ENCODE results near the gene LAIR2. TPM values are rescaled to one million over a fixed set of nuclear protein-coding genes. Genes with fewer than 3 reads are reported as not detected.

The LAIR2 gene
- total RNA-seq, 2 experiments from 2014 or later, result 0.45 to 0.69 TPM

GRCh38 chr19:54526972-54527371 is 24.3 kb downstream of the LAIR2 start:
- H3K36me3 Mint-ChIP-seq (ENCODE audit: low read depth), result peaks cover 3% of the 10 kb centered on the region
- H3K27me3 Mint-ChIP-seq (ENCODE audit: low read depth), result peaks cover 20% of the 10 kb centered on the region
- DNase-seq, result no peak
- H3K4me1 Mint-ChIP-seq (ENCODE audit: low read depth), result peaks cover 25% of the 10 kb centered on the region
- CTCF ChIA-PET, result interaction anchor here (0.7 kb wide), 1 partner anchor 48 kb away, joined by 3 read pairs; no protein-coding TSS in a partner anchor
- peaks cover 4% of the 10 kb centered on the region for H3K9me3 Mint-ChIP-seq
- no peak overlapping the region for H3K27ac Mint-ChIP-seq
- no peak overlapping the region for H3K4me3 Mint-ChIP-seq
- intact Hi-C loops (cut with micrococcal nuclease), result no loop called here

GRCh38 chr19:54530866-54531265 is 28.2 kb downstream of the LAIR2 start:
- no peak overlapping the region for H3K4me3 Mint-ChIP-seq
- peaks cover 2% of the 10 kb centered on the region for H3K36me3 Mint-ChIP-seq (ENCODE audit: low read depth)
- intact Hi-C loops (cut with micrococcal nuclease), result no loop called here
- CTCF ChIA-PET, result no interaction called here
- no peak overlapping the region for H3K27ac Mint-ChIP-seq
- no peak for DNase-seq
- peaks cover 9% of the 10 kb centered on the region for H3K4me1 Mint-ChIP-seq (ENCODE audit: low read depth)
- peaks cover 48% of the 10 kb centered on the region for H3K27me3 Mint-ChIP-seq (ENCODE audit: low read depth)
- peaks cover 2% of the 10 kb centered on the region for H3K9me3 Mint-ChIP-seq

GRCh38 chr19:54532528-54532927 is 29.9 kb downstream of the LAIR2 start:
- intact Hi-C loops (cut with micrococcal nuclease), result no loop called here
- Mint-ChIP-seq H3K9me3 (peaks cover 2% of the 10 kb centered on the region), H3K36me3 (ENCODE audit: low read depth) (peaks cover 2% of the 10 kb centered on the region), H3K27ac (no peak overlapping the region), H3K4me1 (ENCODE audit: low read depth) (peaks cover 9% of the 10 kb centered on the region), H3K4me3 (no peak overlapping the region), H3K27me3 (ENCODE audit: low read depth) (peaks cover 57% of the 10 kb centered on the region)
- CTCF ChIA-PET, result no interaction called here
- DNase-seq, result peak; percentile 6

GRCh38 chr19:54533476-54533875 is 30.8 kb downstream of the LAIR2 start:
- Mint-ChIP-seq H3K27me3 (ENCODE audit: low read depth) (peaks cover 54% of the 10 kb centered on the region), H3K4me3 (no peak overlapping the region), H3K4me1 (ENCODE audit: low read depth) (peaks cover 6% of the 10 kb centered on the region), H3K36me3 (ENCODE audit: low read depth) (no peaks in the 10 kb centered on the region), H3K27ac (no peak overlapping the region), H3K9me3 (no peaks in the 10 kb centered on the region)
- CTCF ChIA-PET, result no interaction called here
- DNase-seq, result no peak
- intact Hi-C loops (cut with micrococcal nuclease), result no loop called here

- Mint-ChIP-seq H3K4me3 (no peak overlapping the region), H3K9me3 (no peaks in the 10 kb centered on the region), H3K36me3 (ENCODE audit: low read depth) (no peaks in the 10 kb centered on the region), H3K27me3 (ENCODE audit: low read depth) (peaks cover 49% of the 10 kb centered on the region), H3K27ac (no peak overlapping the region), H3K4me1 (ENCODE audit: low read depth) (peaks cover 6% of the 10 kb centered on the region)
- CTCF ChIA-PET, result no interaction called here
- intact Hi-C loops (cut with micrococcal nuclease), result no loop called here
- DNase-seq, result no peak
Measured at GRCh38 chr19:54534156-54534555, 31.5 kb downstream of the LAIR2 start.

- H3K4me3 Mint-ChIP-seq, result no peak overlapping the region
- intact Hi-C loops (cut with micrococcal nuclease), result no loop called here
- peaks cover 6% of the 10 kb centered on the region for H3K4me1 Mint-ChIP-seq (ENCODE audit: low read depth)
Measured at GRCh38 chr19:54535601-54536000, 33.0 kb downstream of the LAIR2 start.

GRCh38 chr19:54536956-54537355 is 34.3 kb downstream of the LAIR2 start:
- Mint-ChIP-seq H3K36me3 (ENCODE audit: low read depth) (no peaks in the 10 kb centered on the region), H3K27ac (no peak overlapping the region), H3K4me1 (ENCODE audit: low read depth) (peaks cover 6% of the 10 kb centered on the region), H3K4me3 (no peak overlapping the region), H3K9me3 (no peaks in the 10 kb centered on the region), H3K27me3 (ENCODE audit: low read depth) (peaks cover 40% of the 10 kb centered on the region)
- DNase-seq, result no peak
- CTCF ChIA-PET, result no interaction called here
- intact Hi-C loops (cut with micrococcal nuclease), result no loop called here

More at GRCh38 chr19:54535601-54536000, 33.0 kb downstream of the LAIR2 start:
- H3K27me3 Mint-ChIP-seq (ENCODE audit: low read depth), result peaks cover 46% of the 10 kb centered on the region
- CTCF ChIA-PET, result no interaction called here
- H3K27ac Mint-ChIP-seq, result no peak overlapping the region
- DNase-seq, result no peak
- H3K9me3 Mint-ChIP-seq, result no peaks in the 10 kb centered on the region
- H3K36me3 Mint-ChIP-seq (ENCODE audit: low read depth), result no peaks in the 10 kb centered on the region

- H3K27ac Mint-ChIP-seq, result no peak overlapping the region
Measured at GRCh38 chr19:54541712-54542111, 39.1 kb downstream of the LAIR2 start.

GRCh38 chr19:54548806-54549205 is 46.2 kb downstream of the LAIR2 start:
- DNase-seq, result no peak
- Mint-ChIP-seq H3K27ac (no peak overlapping the region), H3K36me3 (ENCODE audit: low read depth) (no peaks in the 10 kb centered on the region), H3K9me3 (peaks cover 2% of the 10 kb centered on the region), H3K4me3 (no peak overlapping the region), H3K4me1 (ENCODE audit: low read depth) (peaks cover 6% of the 10 kb centered on the region), H3K27me3 (ENCODE audit: low read depth) (peaks cover 19% of the 10 kb centered on the region)
- CTCF ChIA-PET, result no interaction called here
- intact Hi-C loops (cut with micrococcal nuclease), result no loop called here

More at GRCh38 chr19:54541712-54542111, 39.1 kb downstream of the LAIR2 start:
- no peaks in the 10 kb centered on the region for H3K4me1 Mint-ChIP-seq (ENCODE audit: low read depth)
- H3K4me3 Mint-ChIP-seq, result no peak overlapping the region
- intact Hi-C loops (cut with micrococcal nuclease), result no loop called here
- H3K27me3 Mint-ChIP-seq (ENCODE audit: low read depth), result peaks cover 10% of the 10 kb centered on the region
- DNase-seq, result no peak
- H3K36me3 Mint-ChIP-seq (ENCODE audit: low read depth), result no peaks in the 10 kb centered on the region
- CTCF ChIA-PET, result no interaction called here
- H3K9me3 Mint-ChIP-seq, result no peaks in the 10 kb centered on the region

GRCh38 chr19:54549224-54549623 is 46.6 kb downstream of the LAIR2 start:
- CTCF ChIA-PET, result no interaction called here
- no peak for DNase-seq
- intact Hi-C loops (cut with micrococcal nuclease), result no loop called here
- H3K27me3 Mint-ChIP-seq (ENCODE audit: low read depth), result peaks cover 20% of the 10 kb centered on the region
- no peaks in the 10 kb centered on the region for H3K36me3 Mint-ChIP-seq (ENCODE audit: low read depth)
- peaks cover 6% of the 10 kb centered on the region for H3K4me1 Mint-ChIP-seq (ENCODE audit: low read depth)
- peaks cover 2% of the 10 kb centered on the region for H3K9me3 Mint-ChIP-seq
- no peak overlapping the region for H3K27ac Mint-ChIP-seq
- no peak overlapping the region for H3K4me3 Mint-ChIP-seq

GRCh38 chr19:54551293-54551692 is 48.7 kb downstream of the LAIR2 start:
- peaks cover 2% of the 10 kb centered on the region for H3K9me3 Mint-ChIP-seq
- no peak for DNase-seq
- intact Hi-C loops (cut with micrococcal nuclease), result no loop called here
- CTCF ChIA-PET, result interaction anchor here (0.6 to 1.0 kb wide), 2 partner anchors 70 to 1421 kb away, joined by 3 read pairs; no protein-coding TSS in a partner anchor
- H3K27me3 Mint-ChIP-seq (ENCODE audit: low read depth), result peaks cover 25% of the 10 kb centered on the region
- H3K4me1 Mint-ChIP-seq (ENCODE audit: low read depth), result peaks cover 6% of the 10 kb centered on the region
- H3K36me3 Mint-ChIP-seq (ENCODE audit: low read depth), result no peaks in the 10 kb centered on the region
- H3K4me3 Mint-ChIP-seq, result no peak overlapping the region
- H3K27ac Mint-ChIP-seq, result no peak overlapping the region

GRCh38 chr19:54551950-54552912 is 49.6 kb downstream of the LAIR2 start:
- CTCF ChIA-PET, result interaction anchor here (1.0 kb wide), 1 partner anchor 71 kb away, joined by 3 read pairs; no protein-coding TSS in a partner anchor
- peaks cover 6% of the 10 kb centered on the region for H3K4me1 Mint-ChIP-seq (ENCODE audit: low read depth)
- intact Hi-C loops (cut with micrococcal nuclease), result no loop called here
- peaks cover 2% of the 10 kb centered on the region for H3K9me3 Mint-ChIP-seq
- no peak for DNase-seq
- no peaks in the 10 kb centered on the region for H3K36me3 Mint-ChIP-seq (ENCODE audit: low read depth)
- no peak overlapping the region for H3K4me3 Mint-ChIP-seq
- H3K27me3 Mint-ChIP-seq (ENCODE audit: low read depth), result peaks cover 25% of the 10 kb centered on the region
- H3K27ac Mint-ChIP-seq, result no peak overlapping the region

GRCh38 chr19:54552913-54553310 is 50.3 kb downstream of the LAIR2 start:
- H3K36me3 Mint-ChIP-seq (ENCODE audit: low read depth), result no peaks in the 10 kb centered on the region
- CTCF ChIA-PET, result no interaction called here
- H3K27me3 Mint-ChIP-seq (ENCODE audit: low read depth), result peaks cover 25% of the 10 kb centered on the region
- no peak overlapping the region for H3K4me3 Mint-ChIP-seq
- no peak overlapping the region for H3K27ac Mint-ChIP-seq
- H3K9me3 Mint-ChIP-seq, result peaks cover 2% of the 10 kb centered on the region
- no peak for DNase-seq
- intact Hi-C loops (cut with micrococcal nuclease), result no loop called here
- peaks cover 6% of the 10 kb centered on the region for H3K4me1 Mint-ChIP-seq (ENCODE audit: low read depth)

Measured in activated naive CD4-positive, alpha-beta T cell treated with anti-CD3 and anti-CD28 coated beads for 36 hours (primary cell).